Kidney (tissue), 14 donors: Measurements from ENCODE around the gene TAS1R1. TPM values are rescaled to one million over a fixed set of nuclear protein-coding genes. Genes with fewer than 3 reads are reported as not detected.

Source experiments
- DNase-seq, 5 donors: peaks; one replicate each; pipeline ENCODE4 v3.0.0-alpha.2; 2013 to 2020
- FAIRE-seq: peaks from 2 replicates; lab custom pipeline; 2012; peaks lifted over from hg19 to GRCh38; lab: Jason Lieb, UNC
- H3K27ac ChIP-seq, 2 donors: one replicate each; pipeline ENCODE4 v1.7.0; 2013; ENCODE audit warnings: low read depth in 2 of 2, low read length in 2 of 2, inconsistent platforms in 1 of 2
- H3K27me3 ChIP-seq: one replicate; pipeline ENCODE4 v1.7.1; 2013; ENCODE audit warnings: low read length, inconsistent platforms; ENCODE audit not compliant: control insufficient read depth, insufficient read depth
- H3K36me3 ChIP-seq, 3 donors: one replicate each; pipeline versions ENCODE4 v1.7.0 to v1.7.1; 2013; ENCODE audit warnings: low read length in 3 of 3, control low read depth in 1 of 3, inconsistent platforms in 1 of 3; ENCODE audit not compliant: insufficient read depth in 3 of 3, control insufficient read depth in 2 of 3
- H3K4me1 ChIP-seq, 3 donors: one replicate each; pipeline versions ENCODE4 v1.7.0 to v1.7.1; 2013; ENCODE audit warnings: low read length in 3 of 3, inconsistent platforms in 1 of 3, low read depth in 1 of 3; ENCODE audit not compliant: control insufficient read depth in 2 of 3, insufficient read depth in 2 of 3
- H3K4me3 ChIP-seq, 3 donors: one replicate each; pipeline versions ENCODE4 v1.7.0 to v1.8.1; 2013; ENCODE audit warnings: low read length in 3 of 3, control low read depth in 1 of 3, inconsistent platforms in 1 of 3
- H3K9ac ChIP-seq, 3 donors: one replicate each; pipeline versions ENCODE4 v1.7.0 to v1.7.1; 2013; ENCODE audit warnings: low read length in 3 of 3, control low read depth in 1 of 3, inconsistent platforms in 1 of 3
- H3K9me3 ChIP-seq, 3 donors: one replicate each; pipeline versions ENCODE4 v1.7.0 to v1.7.1; 2013; ENCODE audit warnings: low read length in 3 of 3, control low read depth in 1 of 3, inconsistent platforms in 1 of 3; ENCODE audit not compliant: control insufficient read depth in 2 of 3, insufficient read depth in 1 of 3
- CTCF ChIP-seq: IDR thresholded peaks from 3 replicates; pipeline ENCODE4 v1.5.1; 2012; ENCODE audit warnings: mild to moderate bottlenecking, moderate library complexity, borderline replicate concordance; ENCODE audit not compliant: insufficient read depth; ENCODE audit errors: extremely low read depth
- intact Hi-C: fragments of 100-400 bp; cut with DNase I; formaldehyde crosslinking; loops from one replicate; pipeline ENCODE4 v1.11.1; 2022
- polyA plus RNA-seq: library from polyadenylated mRNA; stranded (reverse); fragments of 350-450 nt; fragmentation: Illumina TruSeq; extraction: RNeasy Lipid Tissue Mini Kit (QIAGEN cat#74804); gene quantifications from one replicate; pipeline ENCODE4 v1.2.3, GENCODE V29; 2014; ENCODE audit warnings: low read depth, low replicate concordance; ENCODE audit not compliant: insufficient read depth
- total RNA-seq: library from RNA; stranded (reverse); fragmentation: NEBNext Ultra II Directional; extraction: Animal tissue kit (Norgen Biotek cat#: 25700); gene quantifications from one replicate; pipeline ENCODE4 v1.2.1, GENCODE V29; 2021
- donor health status: control.
- donor health status: control.
- donor health status: control.
- donor health status: control.
- donor health status: control.
- donor health status: DM: yes; HTN: yes; CAD: no.
- donor health status: Normal renal cell carcinoma (clear cell type).

The TAS1R1 gene
- total and polyA plus RNA-seq, 2 donors from 2014 or later = not detected

DNA sequence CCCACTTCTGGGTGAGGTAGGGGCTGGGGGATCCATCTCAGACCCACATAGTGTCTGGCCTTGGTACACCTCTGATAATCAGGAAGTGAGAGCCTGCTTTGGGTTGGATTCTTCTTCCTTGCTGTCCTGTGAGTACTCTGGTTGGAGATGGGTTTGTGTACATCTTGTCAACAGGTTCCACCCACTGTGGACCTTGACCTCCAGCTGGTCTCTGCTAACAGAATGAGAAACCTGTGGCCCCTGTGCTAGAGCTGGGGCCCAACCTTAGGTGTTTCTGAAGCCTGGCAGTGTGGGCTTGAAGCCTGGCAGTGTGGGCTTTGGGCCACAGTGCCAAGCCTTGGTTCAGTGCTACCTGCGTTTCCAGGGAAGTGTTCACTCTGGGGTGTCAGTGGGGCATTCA is 27.3 kb downstream of the TAS1R1 start:
- Histone ChIP-seq H3K4me3 (peak overlapping the region in 1 of 3 donors; percentile 85), H3K36me3 (no peaks in the 10 kb centered on the region), H3K27me3 (no peaks in the 10 kb centered on the region), H3K9ac (no peak overlapping the region), H3K4me1 (peaks cover 0 to 30% (median 21%) of the 10 kb centered on the region in 3 donors), H3K27ac (no peak overlapping the region), H3K9me3 (no peaks in the 10 kb centered on the region)
- FAIRE-seq (no peak), DNase-seq (peak in 1 of 5 donors; percentile 36)
- intact Hi-C loops = no loop called here
- TF ChIP-seq CTCF = no peak

GRCh38 chr1:6584126-6585080 is 29.3 kb downstream of the TAS1R1 start:
- Histone ChIP-seq H3K4me1 (peaks cover 0 to 27% (median 16%) of the 10 kb centered on the region in 3 donors), H3K27ac (no peak overlapping the region), H3K36me3 (peaks cover 2 to 8% (median 6%) of the 10 kb centered on the region in 3 donors), H3K9me3 (no peaks in the 10 kb centered on the region), H3K4me3 (no peak overlapping the region), H3K27me3 (no peaks in the 10 kb centered on the region), H3K9ac (no peak overlapping the region)
- intact Hi-C loops = no loop called here
- FAIRE-seq (no peak), DNase-seq (no peak)
- no peak for TF ChIP-seq CTCF

- H3K9ac ChIP-seq = no peak overlapping the region
- peaks cover 2 to 15% (median 14%) of the 10 kb centered on the region in 3 donors for H3K36me3 ChIP-seq
- DNase-seq (no peak), FAIRE-seq (no peak)
- H3K4me3 ChIP-seq = no peak overlapping the region
- intact Hi-C loops = no loop called here
- no peak overlapping the region for H3K27ac ChIP-seq
- no peaks in the 10 kb centered on the region for H3K9me3 ChIP-seq
- TF ChIP-seq CTCF = no peak
- no peaks in the 10 kb centered on the region for H3K27me3 ChIP-seq
- peaks cover 0 to 26% (median 16%) of the 10 kb centered on the region in 3 donors for H3K4me1 ChIP-seq
Observed at GRCh38 chr1:6585081-6585722, 30.1 kb downstream of the TAS1R1 start.
